Activated CD8-positive, alpha-beta memory T cell treated with anti-CD3 and anti-CD28 coated beads for 1 hour (primary cell): ENCODE data around the gene SIK3.

Source experiments
- DNase-seq, 2 donors: peaks; one replicate each; pipeline ENCODE4 v3.0.0-alpha.2; 2020; ENCODE audit warnings: low read depth in 1 of 2; ENCODE audit errors: extremely low read depth in 1 of 2

SIK3 gene

GRCh38 chr11:116903090-116903489 is 195.1 kb downstream of the SIK3 start:
- DNase-seq = no peak

- no peak for DNase-seq
Measured at GRCh38 chr11:116901964-116902688, 196.1 kb downstream of the SIK3 start.

GRCh38 chr11:116901211-116901610 is 197.0 kb downstream of the SIK3 start:
- DNase-seq = no peak

- DNase-seq = no peak
Measured at GRCh38 chr11:116896211-116896610, 202.0 kb downstream of the SIK3 start.

- DNase-seq = no peak
Measured at GRCh38 chr11:116895048-116895757, 203.0 kb downstream of the SIK3 start.

GRCh38 chr11:116893906-116894305 is 204.3 kb downstream of the SIK3 start:
- DNase-seq = no peak

GRCh38 chr11:116893437-116893836 is 204.8 kb downstream of the SIK3 start:
- no peak for DNase-seq

- no peak for DNase-seq
Measured at GRCh38 chr11:116892374-116892773, 205.9 kb downstream of the SIK3 start.

GRCh38 chr11:116891746-116892145 is 206.5 kb downstream of the SIK3 start:
- DNase-seq = no peak

GRCh38 chr11:116890607-116891006 is 207.6 kb downstream of the SIK3 start:
- no peak for DNase-seq

- DNase-seq = no peak
Measured at GRCh38 chr11:116890193-116890592, 208.0 kb downstream of the SIK3 start.

- no peak for DNase-seq
Measured at GRCh38 chr11:116888884-116889549, 209.2 kb downstream of the SIK3 start.

GRCh38 chr11:116888024-116888423 is 210.2 kb downstream of the SIK3 start:
- no peak for DNase-seq

GRCh38 chr11:116885951-116886655 is 212.1 kb downstream of the SIK3 start:
- DNase-seq = no peak

GRCh38 chr11:116882386-116882785 is 215.8 kb downstream of the SIK3 start:
- DNase-seq = no peak

- no peak for DNase-seq
Measured at GRCh38 chr11:116881143-116881542, 217.1 kb downstream of the SIK3 start.

- DNase-seq = no peak
Measured at GRCh38 chr11:116879800-116880625, 218.2 kb downstream of the SIK3 start.

- no peak for DNase-seq
Measured at GRCh38 chr11:116876656-116877055, 221.6 kb downstream of the SIK3 start.

- DNase-seq = no peak
Measured at GRCh38 chr11:116875194-116875593, 223.0 kb downstream of the SIK3 start.

GRCh38 chr11:116874251-116874650 is 224.0 kb downstream of the SIK3 start:
- DNase-seq = no peak
